GM23338 (cell line): ENCODE results near the gene AFF1. TPM values are rescaled to one million over a fixed set of nuclear protein-coding genes. Genes with fewer than 3 reads are reported as not detected.

Experiments
- ATAC-seq: fragments of 200-7000 bp; cut with Tn5 transposase; 3 replicates; pipeline ENCODE4 v1.9.1; 2020
- DNase-seq: peaks from one replicate; pipeline ENCODE4 v3.0.0-alpha.2; 2015; ENCODE audit warnings: low spot score
- H2AFZ ChIP-seq: fragments of 200-600 bp; sonication (generic); 2 replicates; pipeline ENCODE4 v1.8.0; 2016; ENCODE audit warnings: antibody characterized with exemption, mild to moderate bottlenecking, moderate library complexity
- H3F3A ChIP-seq: fragments of 200-600 bp; sonication (generic); replicated peaks from 2 replicates; pipeline ENCODE4 v1.8.0; 2017; ENCODE audit warnings: antibody characterized with exemption, mixed run types, low read depth
- H3K27ac ChIP-seq: fragments of 200-600 bp; sonication (generic); 2 replicates; pipeline ENCODE4 v1.6.1; 2016; ENCODE audit warnings: low read depth
- H3K27me3 ChIP-seq: fragments of 200-600 bp; sonication (generic); 2 replicates; pipeline ENCODE4 v1.8.0; 2016; ENCODE audit warnings: mild to moderate bottlenecking, mixed run types, moderate library complexity; ENCODE audit not compliant: insufficient read depth
- H3K36me3 ChIP-seq: fragments of 200-600 bp; sonication (generic); 2 replicates; pipeline ENCODE4 v1.8.0; 2016; ENCODE audit warnings: mild to moderate bottlenecking; ENCODE audit not compliant: insufficient read depth
- H3K4me1 ChIP-seq: fragments of 200-600 bp; sonication (generic); 2 replicates; pipeline ENCODE4 v1.8.0; 2016; ENCODE audit warnings: mild to moderate bottlenecking, moderate library complexity; ENCODE audit not compliant: insufficient read depth
- H3K4me2 ChIP-seq: fragments of 200-600 bp; sonication (generic); 2 replicates; pipeline ENCODE4 v1.7.1; 2017; ENCODE audit warnings: mixed run types
- H3K4me3 ChIP-seq: fragments of 200-600 bp; sonication (generic); 2 replicates; pipeline ENCODE4 v1.6.1; 2016; ENCODE audit warnings: mixed run types
- H3K79me2 ChIP-seq: fragments of 200-600 bp; sonication (generic); replicated peaks from 2 replicates; pipeline ENCODE4 v1.8.0; 2017; ENCODE audit warnings: mild to moderate bottlenecking; ENCODE audit not compliant: insufficient read depth
- H3K9me2 ChIP-seq: fragments of 200-600 bp; sonication (generic); 2 replicates; pipeline ENCODE4 v1.8.0; 2017; ENCODE audit not compliant: insufficient read depth
- H4K20me1 ChIP-seq: fragments of 200-600 bp; sonication (generic); replicated peaks from 2 replicates; pipeline ENCODE4 v1.8.0; 2017; ENCODE audit warnings: mild to moderate bottlenecking; ENCODE audit not compliant: insufficient read depth
- H3K27ac Mint-ChIP-seq: 2 replicates; pipeline ENCODE4 v1.8.0; 2020; ENCODE audit warnings: inconsistent platforms, mild to moderate bottlenecking, moderate library complexity, mixed read lengths
- H3K27me3 Mint-ChIP-seq: 3 replicates; pipeline ENCODE4 v1.8.0; 2022; ENCODE audit warnings: low read depth, mild to moderate bottlenecking, moderate library complexity, mixed read lengths, inconsistent platforms; ENCODE audit not compliant: insufficient read depth, poor library complexity
- H3K36me3 Mint-ChIP-seq: 3 replicates; pipeline ENCODE4 v1.8.0; 2021; ENCODE audit warnings: low read depth, mild to moderate bottlenecking, inconsistent platforms, moderate library complexity, mixed read lengths
- H3K4me1 Mint-ChIP-seq: 3 replicates; pipeline ENCODE4 v1.8.0; 2020; ENCODE audit warnings: mild to moderate bottlenecking, inconsistent platforms, mixed read lengths
- H3K4me3 Mint-ChIP-seq: 3 replicates; pipeline ENCODE4 v1.8.0; 2021; ENCODE audit warnings: moderate library complexity, mild to moderate bottlenecking, inconsistent platforms, mixed read lengths
- H3K9me3 Mint-ChIP-seq: 3 replicates; pipeline ENCODE4 v1.8.0; 2020; ENCODE audit warnings: moderate library complexity, mild to moderate bottlenecking, inconsistent platforms, mixed read lengths
- CREB1 ChIP-seq: fragments of 250-450 bp; sonication (Bioruptor Pico); IDR thresholded peaks from 2 replicates; pipeline ENCODE4 v1.5.0; 2020; ENCODE audit warnings: low read depth, mild to moderate bottlenecking, moderate library complexity
- CTCF ChIP-seq, 2 experiments: fragments of 200-600 bp in 1 of 2; sonication (generic) in 1 of 2; conservative IDR thresholded peaks; 2 replicates each; pipeline versions ENCODE4 v1.5.1 to v1.6.1; 2016 to 2017; ENCODE audit warnings: antibody characterized with exemption in 2 of 2, low read depth in 2 of 2, mild to moderate bottlenecking in 2 of 2, moderate library complexity in 1 of 2
- ETS1 ChIP-seq: IDR thresholded peaks from 2 replicates; pipeline ENCODE4 v1.6.1; 2016; ENCODE audit warnings: antibody characterized with exemption
- EZH2 ChIP-seq: fragments of 200-600 bp; sonication (generic); IDR thresholded peaks from one replicate; pipeline ENCODE4 v1.8.0; 2017; ENCODE audit warnings: antibody characterized with exemption, mild to moderate bottlenecking, low read depth; ENCODE audit not compliant: unreplicated experiment
- EZH2phosphoT487 ChIP-seq: fragments of 200-600 bp; sonication (generic); IDR thresholded peaks from one replicate; pipeline ENCODE4 v1.8.1; 2018; ENCODE audit warnings: antibody characterized with exemption; ENCODE audit not compliant: unreplicated experiment
- JUNB ChIP-seq: IDR thresholded peaks from one replicate; pipeline ENCODE4 v1.6.1; 2016; ENCODE audit warnings: antibody characterized with exemption; ENCODE audit not compliant: unreplicated experiment
- NANOG ChIP-seq: IDR thresholded peaks from 2 replicates; pipeline ENCODE4 v1.6.1; 2016; ENCODE audit warnings: antibody characterized with exemption, borderline replicate concordance
- POLR2AphosphoS5 ChIP-seq: IDR thresholded peaks from 2 replicates; pipeline ENCODE4 v1.6.1; 2016; ENCODE audit warnings: antibody characterized with exemption, low read depth
- REST ChIP-seq: IDR thresholded peaks from one replicate; pipeline ENCODE4 v1.6.1; 2018; ENCODE audit warnings: antibody characterized with exemption; ENCODE audit not compliant: unreplicated experiment
- STAT1 ChIP-seq: IDR thresholded peaks from one replicate; pipeline ENCODE4 v1.6.1; 2016; ENCODE audit warnings: antibody characterized with exemption; ENCODE audit not compliant: unreplicated experiment
- ZNF114 ChIP-seq: fragments of 250-450 bp; sonication (Bioruptor Pico); IDR thresholded peaks from 2 replicates; pipeline ENCODE4 v1.5.0; 2020; ENCODE audit warnings: mild to moderate bottlenecking, moderate library complexity
- ZNF331 ChIP-seq: fragments of 250-450 bp; sonication (Bioruptor Pico); IDR thresholded peaks from 2 replicates; pipeline ENCODE4 v1.5.0; 2020; ENCODE audit warnings: low read depth, mild to moderate bottlenecking, moderate library complexity
- ZNF462 ChIP-seq: fragments of 250-450 bp; sonication (Bioruptor Pico); IDR thresholded peaks from 2 replicates; pipeline ENCODE4 v1.5.0; 2020; ENCODE audit warnings: mild to moderate bottlenecking, moderate library complexity
- polyA plus RNA-seq: library from polyadenylated mRNA; unstranded; fragments of >200 nt; fragmentation: Nextera tagmentation; extraction: Ambion mirVana; gene quantifications from 2 replicates; pipeline ENCODE4 v1.2.1, GENCODE V29; 2016
- total RNA-seq: library from RNA; depleted of rRNA; stranded (reverse); fragments of >200 nt; shearing (Covaris generic); gene quantifications from 2 replicates; pipeline ENCODE4 v1.2.3, GENCODE V29; 2014

The AFF1 gene
- total and polyA plus RNA-seq, 2 experiments from 2014 or later, result 42.6 to 67.2 TPM

- H3K4me1 Mint-ChIP-seq, result peaks cover 28% of the 10 kb centered on the region
- Histone ChIP-seq H2AFZ (no peak overlapping the region), H3K9me2 (no peaks in the 10 kb centered on the region), H3K27ac (no peak overlapping the region), H3K79me2 (peaks cover 13% of the 10 kb centered on the region; the same call in 1 of the 2 replicates), H3K4me3 (no peak overlapping the region), H3K36me3 (peaks cover 11% of the 10 kb centered on the region; the same call in 1 of the 2 replicates), H3K27me3 (no peaks in the 10 kb centered on the region), H4K20me1 (peaks cover 11% of the 10 kb centered on the region; the same call in 1 of the 2 replicates), H3K4me2 (no peak overlapping the region), H3K4me1 (peaks cover 16% of the 10 kb centered on the region), H3F3A (no peaks in the 10 kb centered on the region)
- no peak for TF ChIP-seq REST
- no peak for TF ChIP-seq JUNB
- no peak for TF ChIP-seq CTCF (conservative IDR thresholded peaks at IDR 0.05; ENCODE audit: low read depth in 2 of 2)
- no peak for TF ChIP-seq EZH2phosphoT487
- no peak for TF ChIP-seq NANOG
- no peak for TF ChIP-seq ETS1
- no peak for TF ChIP-seq ZNF331 (CRISPR knock-in tag)
- TF ChIP-seq CREB1, result no peak
- no peak for TF ChIP-seq ZNF462 (CRISPR knock-in tag)
- no peak for TF ChIP-seq EZH2
- no peak for TF ChIP-seq POLR2AphosphoS5
- no peak for TF ChIP-seq ZNF114 (CRISPR knock-in tag)
- no peak for TF ChIP-seq STAT1
- no peak for ATAC-seq
- peaks cover 53% of the 10 kb centered on the region for H3K36me3 Mint-ChIP-seq
- DNase-seq, result no peak
- H3K4me3 Mint-ChIP-seq, result no peak overlapping the region
- H3K9me3 Mint-ChIP-seq, result no peaks in the 10 kb centered on the region
- peaks cover 7% of the 10 kb centered on the region for H3K27me3 Mint-ChIP-seq
- H3K27ac Mint-ChIP-seq, result no peak overlapping the region
These were observed 183.6 kb downstream of the AFF1 start for GRCh38 chr4:87118421-87118820.
